H1 (cell line): ENCODE data around the gene TBX4. TPM values are rescaled to one million over a fixed set of nuclear protein-coding genes. Genes with fewer than 3 reads are reported as not detected.

Experiments used
- CBX8 ChIP-seq: fragments of 300-800, 300-1000 bp; sonication (generic); IDR thresholded peaks from 2 replicates; pipeline ENCODE4 v1.7.1; 2016; ENCODE audit warnings: low read depth, low read length, borderline replicate concordance
- CHD7 ChIP-seq: fragments of 300-600 bp; sonication (generic); IDR thresholded peaks from 2 replicates; pipeline ENCODE4 v1.7.1; 2012; ENCODE audit warnings: low read length, moderate library complexity, mild to moderate bottlenecking, inconsistent platforms; ENCODE audit not compliant: insufficient replicate concordance
- CREB1 ChIP-seq: IDR thresholded peaks from 2 replicates; pipeline ENCODE4 v1.6.1; 2012; ENCODE audit warnings: inconsistent platforms
- JUN ChIP-seq: IDR thresholded peaks from 2 replicates; pipeline ENCODE4 v1.6.1; 2011; ENCODE audit warnings: low read depth, mild to moderate bottlenecking, improper control_type of control experiment, low read length
- KDM1A ChIP-seq: fragments of 200-600, 300-600 bp; sonication (generic); IDR thresholded peaks from 2 replicates; pipeline ENCODE4 v1.7.1; 2016; ENCODE audit warnings: mild to moderate bottlenecking, low read length, borderline replicate concordance
- KDM5A ChIP-seq: fragments of 200-600 bp; IDR thresholded peaks from 2 replicates; pipeline ENCODE4 v1.7.1; 2012; ENCODE audit warnings: mild to moderate bottlenecking, low read length, inconsistent platforms, mixed read lengths
- RFX5 ChIP-seq: IDR thresholded peaks from 2 replicates; pipeline ENCODE4 v1.6.1; 2011; ENCODE audit warnings: low read depth, low read length, improper control_type of control experiment, borderline replicate concordance
- SAP30 ChIP-seq: fragments of 300-600 bp; sonication (generic); IDR thresholded peaks from 2 replicates; pipeline ENCODE4 v1.7.1; 2012; ENCODE audit warnings: low read length, moderate library complexity, mild to moderate bottlenecking, inconsistent platforms; ENCODE audit not compliant: insufficient read depth, insufficient replicate concordance
- SP1 ChIP-seq: IDR thresholded peaks from 2 replicates; pipeline ENCODE4 v1.6.1; 2011; ENCODE audit warnings: low read depth, low read length
- SP2 ChIP-seq: IDR thresholded peaks from 2 replicates; pipeline ENCODE4 v1.6.1; 2012; ENCODE audit warnings: mild to moderate bottlenecking, low read length, inconsistent platforms
- TEAD4 ChIP-seq: IDR thresholded peaks from 2 replicates; pipeline ENCODE4 v1.6.1; 2012; ENCODE audit warnings: low read depth, low read length, inconsistent platforms, mixed read lengths
- polyA plus RNA-seq, 7 experiments: library from polyadenylated mRNA; depleted of rRNA in 3 of 7; stranded (reverse) in 5 of 7; unstranded in 2 of 7; fragments of >200 nt in 5 of 7; fragments of 200-250 nt in 2 of 7; gene quantifications; 1 replicate in 5 of 7; 2 replicates in 1 of 7; 4 replicates in 1 of 7; pipeline versions ENCODE4 v1.2.1 to v1.2.3, GENCODE V29; 2011 to 2013; ENCODE audit warnings: missing spikeins in 2 of 7, mixed read lengths in 2 of 7
- total RNA-seq: library from RNA; stranded (reverse); fragmentation: NEBNext Ultra II Directional; extraction: Animal tissue kit (Norgen Biotek cat#: 25700); gene quantifications from 2 replicates; pipeline ENCODE4 v1.2.1, GENCODE V29; 2021

The TBX4 gene
- total and polyA plus RNA-seq, 2 of the 8 experiments (the other 6 are each of a cell fraction or from before 2014, with no cell fraction given) = 0.02 TPM; not detected in 1

GRCh38 chr17:61425682-61426481, 26.3 kb upstream of the TBX4 start (continued):
- TF ChIP-seq CHD7 (no peak), SP2 (no peak), CREB1 (no peak), TEAD4 (no peak), SAP30 (no peak), JUN (no peak), KDM1A (peak; percentile 70; the same call in 1 of the 2 replicates), SP1 (no peak), KDM5A (no peak), CBX8 (no peak), RFX5 (no peak)
